Neutrophil (primary cell): Measurements from ENCODE around the gene RNMT.

Source experiments
- H3K27ac ChIP-seq: fragments of 200-600 bp; sonication (generic); 2 replicates; pipeline ENCODE4 v1.5.1; 2016; ENCODE audit warnings: mild to moderate bottlenecking, moderate library complexity
- H3K27me3 ChIP-seq: fragments of 200-600 bp; sonication (generic); 2 replicates; pipeline ENCODE4 v1.6.0; 2016; ENCODE audit warnings: mild to moderate bottlenecking
- H3K36me3 ChIP-seq: fragments of 200-600 bp; sonication (generic); 2 replicates; pipeline ENCODE4 v1.5.1; 2017
- H3K4me1 ChIP-seq, 2 experiments: fragments of 200-600 bp in 1 of 2; sonication (generic) in 1 of 2; 1 replicate in 1 of 2; 2 replicates in 1 of 2; pipeline versions ENCODE4 v1.5.1 to v1.6.1; 2013 to 2016; ENCODE audit warnings: low read depth in 1 of 2, low read length in 1 of 2, mild to moderate bottlenecking in 1 of 2, moderate library complexity in 1 of 2; ENCODE audit not compliant: control insufficient read depth in 1 of 2, insufficient read depth in 1 of 2
- H3K4me3 ChIP-seq, 2 experiments: fragments of 200-600 bp in 1 of 2; sonication (generic) in 1 of 2; 1 replicate in 1 of 2; 2 replicates in 1 of 2; pipeline ENCODE4 v1.5.1; 2013 to 2016; ENCODE audit warnings: low read depth in 1 of 2, low read length in 1 of 2, mild to moderate bottlenecking in 1 of 2, moderate library complexity in 1 of 2
- H3K9me3 ChIP-seq: fragments of 200-600 bp; sonication (generic); 2 replicates; pipeline ENCODE4 v1.5.1; 2016
- CTCF ChIP-seq: fragments of 200-600 bp; sonication (generic); IDR thresholded peaks from 2 replicates; pipeline ENCODE4 v1.5.1; 2016; ENCODE audit warnings: antibody characterized with exemption

Gene RNMT

DNA sequence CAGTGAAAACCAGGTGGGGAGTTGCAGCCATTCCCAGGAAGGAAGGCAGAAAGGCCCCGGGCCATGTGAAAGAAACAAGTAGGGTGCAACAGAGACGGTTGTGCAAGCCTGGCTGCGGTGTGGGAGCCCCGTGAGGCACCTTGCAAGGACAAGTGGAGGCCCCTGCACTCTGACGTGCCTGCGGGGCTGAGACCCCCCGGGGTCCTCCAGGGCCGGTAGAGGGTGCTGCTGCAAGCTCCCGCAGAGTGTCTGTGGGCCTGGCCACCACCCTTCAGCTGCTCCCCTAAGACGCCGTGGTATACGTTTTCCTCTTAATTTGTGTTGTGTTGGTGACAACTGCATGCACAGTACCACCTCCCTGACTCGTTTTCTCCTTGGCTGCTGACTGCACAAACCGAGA lies 70.0 kb downstream of the RNMT start:
- Histone ChIP-seq H3K9me3 (no peaks in the 10 kb centered on the region), H3K27ac (no peak overlapping the region), H3K4me1 (no peaks in the 10 kb centered on the region), H3K27me3 (peaks cover 55% of the 10 kb centered on the region), H3K4me3 (no peak overlapping the region), H3K36me3 (no peaks in the 10 kb centered on the region)
- TF ChIP-seq CTCF, result no peak

DNA sequence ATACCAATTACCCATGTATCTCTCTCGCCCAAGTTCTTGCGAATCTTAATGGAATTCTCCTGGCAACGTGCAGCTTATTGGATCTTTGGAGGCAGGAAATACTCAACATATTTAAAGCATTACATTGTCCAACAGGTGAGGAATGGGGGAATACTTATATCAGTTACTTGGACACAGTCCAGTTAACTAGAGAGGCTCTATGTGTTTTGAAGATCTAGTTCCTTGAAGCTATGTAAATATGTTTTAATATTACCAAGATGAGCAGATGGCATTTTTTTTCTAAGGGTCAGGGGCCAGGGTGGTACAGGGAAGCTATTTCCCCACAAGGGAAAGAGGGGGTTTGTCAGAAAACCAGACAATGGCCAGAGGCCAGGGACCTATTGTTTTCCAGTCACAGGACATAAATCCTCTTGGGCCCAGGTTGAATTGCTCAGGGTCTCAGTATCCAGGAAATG lies 70.7 kb downstream of the RNMT start:
- Histone ChIP-seq H3K4me3 (no peak overlapping the region), H3K9me3 (no peaks in the 10 kb centered on the region), H3K36me3 (no peaks in the 10 kb centered on the region), H3K27me3 (peaks cover 62% of the 10 kb centered on the region), H3K4me1 (no peaks in the 10 kb centered on the region), H3K27ac (no peak overlapping the region)
- no peak for TF ChIP-seq CTCF

DNA sequence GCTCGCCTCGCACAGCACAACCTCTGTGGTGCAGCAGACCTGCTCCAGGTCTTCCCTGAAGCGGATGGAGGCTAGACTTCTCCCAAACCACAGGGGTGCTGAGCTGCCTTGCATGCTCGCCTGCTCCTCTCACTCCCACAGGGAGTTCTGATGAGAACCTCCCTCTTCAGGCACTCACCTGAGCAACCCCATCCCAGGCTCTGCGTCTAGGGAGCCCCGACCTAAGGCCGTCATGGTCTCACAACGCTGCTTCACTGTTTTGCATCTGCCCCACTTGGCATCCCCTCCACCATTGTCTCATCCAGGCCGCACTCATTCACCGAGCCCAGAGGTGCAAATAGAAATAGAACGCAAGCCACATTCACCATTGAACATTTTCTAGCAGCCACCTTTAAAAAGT lies 72.9 kb downstream of the RNMT start:
- no peak for TF ChIP-seq CTCF
- Histone ChIP-seq H3K4me1 (no peaks in the 10 kb centered on the region), H3K36me3 (no peaks in the 10 kb centered on the region)

GRCh38 chr18:13800505-13801259 lies 74.2 kb downstream of the RNMT start:
- Histone ChIP-seq H3K4me3 (no peak overlapping the region), H3K27ac (no peak overlapping the region), H3K4me1 (no peaks in the 10 kb centered on the region), H3K36me3 (no peaks in the 10 kb centered on the region), H3K27me3 (peaks cover 91% of the 10 kb centered on the region), H3K9me3 (no peaks in the 10 kb centered on the region)
- TF ChIP-seq CTCF, result no peak

More for the DNA sequence above, 72.9 kb downstream of the RNMT start:
- Histone ChIP-seq H3K27ac (no peak overlapping the region), H3K27me3 (peaks cover 81% of the 10 kb centered on the region), H3K9me3 (no peaks in the 10 kb centered on the region), H3K4me3 (no peak overlapping the region)

GRCh38 chr18:13801260-13801601 lies 74.8 kb downstream of the RNMT start:
- Histone ChIP-seq H3K9me3 (no peaks in the 10 kb centered on the region), H3K4me3 (no peak overlapping the region), H3K27ac (no peak overlapping the region), H3K27me3 (peaks cover 94% of the 10 kb centered on the region), H3K36me3 (no peaks in the 10 kb centered on the region), H3K4me1 (no peaks in the 10 kb centered on the region)
- TF ChIP-seq CTCF, result no peak
